Lower leg skin (tissue), 3 donors: Measurements from ENCODE around the gene GPRC5A.

Experiments used
- POLR2A ChIP-seq, 2 donors: fragments of 450-650 bp; IDR thresholded peaks; one replicate each; pipeline ENCODE4 v1.6.1; 2016 to 2017; ENCODE audit warnings: antibody characterized with exemption in 2 of 2, mild to moderate bottlenecking in 1 of 2, moderate library complexity in 1 of 2
- TF ChIP-seq, protein P1 (sequence below), 3 donors: fragments of 450-650 bp; IDR thresholded peaks; one replicate each; pipeline ENCODE4 v1.5.1; 2016; ENCODE audit warnings: antibody characterized with exemption in 3 of 3, mild to moderate bottlenecking in 3 of 3, moderate library complexity in 2 of 3

DNA sequence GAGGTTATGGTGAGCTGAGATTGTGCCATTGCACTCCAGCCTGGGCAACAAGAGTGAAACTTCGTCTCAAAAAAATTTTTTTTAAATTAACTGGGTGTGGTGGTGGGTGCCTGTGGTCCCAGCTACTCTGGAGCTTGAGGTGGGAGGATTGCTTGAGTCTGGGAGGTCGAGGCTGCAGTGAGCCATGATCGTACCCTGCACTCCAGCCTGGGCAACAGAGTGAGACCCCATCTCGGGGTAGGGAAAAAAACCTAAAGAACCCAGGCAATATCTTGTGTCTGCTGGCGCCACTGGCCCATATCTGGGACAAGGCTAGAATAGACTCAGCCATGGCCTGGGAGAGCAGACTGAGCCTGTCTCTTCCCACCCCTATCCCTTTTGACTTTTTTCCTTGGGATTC lies 9.1 kb upstream of the GPRC5A start:
- TF ChIP-seq, protein P1, sequence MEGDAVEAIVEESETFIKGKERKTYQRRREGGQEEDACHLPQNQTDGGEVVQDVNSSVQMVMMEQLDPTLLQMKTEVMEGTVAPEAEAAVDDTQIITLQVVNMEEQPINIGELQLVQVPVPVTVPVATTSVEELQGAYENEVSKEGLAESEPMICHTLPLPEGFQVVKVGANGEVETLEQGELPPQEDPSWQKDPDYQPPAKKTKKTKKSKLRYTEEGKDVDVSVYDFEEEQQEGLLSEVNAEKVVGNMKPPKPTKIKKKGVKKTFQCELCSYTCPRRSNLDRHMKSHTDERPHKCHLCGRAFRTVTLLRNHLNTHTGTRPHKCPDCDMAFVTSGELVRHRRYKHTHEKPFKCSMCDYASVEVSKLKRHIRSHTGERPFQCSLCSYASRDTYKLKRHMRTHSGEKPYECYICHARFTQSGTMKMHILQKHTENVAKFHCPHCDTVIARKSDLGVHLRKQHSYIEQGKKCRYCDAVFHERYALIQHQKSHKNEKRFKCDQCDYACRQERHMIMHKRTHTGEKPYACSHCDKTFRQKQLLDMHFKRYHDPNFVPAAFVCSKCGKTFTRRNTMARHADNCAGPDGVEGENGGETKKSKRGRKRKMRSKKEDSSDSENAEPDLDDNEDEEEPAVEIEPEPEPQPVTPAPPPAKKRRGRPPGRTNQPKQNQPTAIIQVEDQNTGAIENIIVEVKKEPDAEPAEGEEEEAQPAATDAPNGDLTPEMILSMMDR (IDR thresholded peaks at IDR 0.05) = no peak
- TF ChIP-seq POLR2A (IDR thresholded peaks at IDR 0.05) = no peak
